A549 (cell line): ENCODE results near the gene KRTAP4-2. TPM values are rescaled to one million over a fixed set of nuclear protein-coding genes. Genes with fewer than 3 reads are reported as not detected.
"Not testable (repeated sequence)": the region's sequence is repeated elsewhere in the genome, so short reads cannot be mapped to it uniquely, and the experiment has no call there.

ENCODE experiments used
- ATAC-seq, 2 experiments: fragments of 200-7000 bp in 1 of 2; fragments of >200 bp in 1 of 2; cut with Nextera tagmentation in 1 of 2; cut with Tn5 transposase in 1 of 2; 3 replicates each; pipeline versions ENCODE4 v1.8.0 to v1.9.1; 2018 to 2020; ENCODE audit warnings: mild to moderate bottlenecking in 1 of 2, moderate library complexity in 1 of 2
- CTCF ChIA-PET: fragments of 300-600 bp; sonication (Branson Sonifier 250); formaldehyde crosslinking; extraction: SDS; loops from one replicate; lab custom pipeline; 2021; ENCODE audit warnings: antibody characterized with exemption, inconsistent platforms; lab: Yijun Ruan, JAX
- POLR2A ChIA-PET: fragments of 350-600 bp; formaldehyde crosslinking; extraction: SDS; loops from one replicate; lab custom pipeline; 2021; ENCODE audit warnings: antibody characterized with exemption, inconsistent platforms; lab: Yijun Ruan, JAX
- DNase-seq, 2 experiments: peaks; one replicate each; pipeline versions ENCODE4 v3.0.0 to v3.0.0-alpha.2; 2011 to 2016; ENCODE audit warnings: low read depth in 1 of 2, low spot score in 1 of 2
- FAIRE-seq: peaks from 2 replicates; lab custom pipeline; 2011; peaks lifted over from hg19 to GRCh38; lab: Jason Lieb, UNC
- H3K27ac ChIP-seq, 2 experiments: fragments of >200 bp; sonication (Bioruptor Twin); formaldehyde crosslinking; 3 replicates each; pipeline ENCODE4 v1.5.1; 2016 to 2017
- H3K4me1 ChIP-seq: fragments of >200 bp; sonication (Bioruptor Twin); formaldehyde crosslinking; 3 replicates; pipeline ENCODE4 v1.6.1; 2016
- H3K4me2 ChIP-seq: fragments of >200 bp; sonication (Bioruptor Twin); formaldehyde crosslinking; 3 replicates; pipeline ENCODE4 v1.6.1; 2016
- H3K4me3 ChIP-seq: fragments of >200 bp; sonication (Bioruptor Twin); formaldehyde crosslinking; 3 replicates; pipeline ENCODE4 v1.5.1; 2016
- H3K9me3 ChIP-seq: fragments of >200 bp; sonication (Bioruptor Twin); formaldehyde crosslinking; 3 replicates; pipeline ENCODE4 v1.6.1; 2016
- CHD2 ChIP-seq: fragments of 150-350 bp; IDR thresholded peaks from 2 replicates; pipeline ENCODE4 v1.6.1; 2014; ENCODE audit warnings: low read length; ENCODE audit not compliant: partially characterized antibody
- EHF ChIP-seq: fragments of 250-450 bp; sonication (Bioruptor Pico); IDR thresholded peaks from 2 replicates; pipeline ENCODE4 v1.5.0; 2020; ENCODE audit warnings: mild to moderate bottlenecking
- EP300 ChIP-seq, 2 experiments: fragments of >200 bp; sonication (Bioruptor Twin); formaldehyde crosslinking; IDR thresholded peaks; 2 replicates in 1 of 2; 3 replicates in 1 of 2; pipeline ENCODE4 v1.6.1; 2016 to 2017
- FOSL2 ChIP-seq, 2 experiments: fragments of 450-650 bp in 1 of 2; fragments of >200 bp in 1 of 2; sonication (Bioruptor Twin) in 1 of 2; formaldehyde crosslinking; IDR thresholded peaks; 2 replicates each; pipeline versions ENCODE4 v1.5.0 to v1.6.1; 2016 to 2020; ENCODE audit warnings: mild to moderate bottlenecking in 1 of 2, moderate library complexity in 1 of 2
- GATA3 ChIP-seq: IDR thresholded peaks from 2 replicates; pipeline ENCODE4 v1.6.1; 2012; ENCODE audit warnings: borderline replicate concordance
- HEYL ChIP-seq: fragments of 250-450 bp; sonication (Bioruptor Pico); IDR thresholded peaks from 2 replicates; pipeline ENCODE4 v1.8.0; 2021; ENCODE audit warnings: mild to moderate bottlenecking, moderate library complexity
- JUN ChIP-seq, 2 experiments: fragments of >200 bp; sonication (Bioruptor Twin); formaldehyde crosslinking; IDR thresholded peaks; 2 replicates in 1 of 2; 3 replicates in 1 of 2; pipeline ENCODE4 v1.6.1; 2016 to 2017
- KDM5A ChIP-seq: fragments of 200-600 bp; sonication (generic); IDR thresholded peaks from 2 replicates; pipeline ENCODE4 v1.6.1; 2016; ENCODE audit warnings: antibody characterized with exemption, mild to moderate bottlenecking
- MYC ChIP-seq: IDR thresholded peaks from 2 replicates; pipeline ENCODE4 v1.6.1; 2012; ENCODE audit warnings: mild to moderate bottlenecking, inconsistent platforms, low read length, improper control_type of control experiment, borderline replicate concordance
- NR3C1 ChIP-seq: fragments of >200 bp; sonication (Bioruptor Twin); formaldehyde crosslinking; IDR thresholded peaks from 3 replicates; pipeline ENCODE4 v1.6.1; 2017
- PHF8 ChIP-seq: fragments of 200-600 bp; sonication (generic); IDR thresholded peaks from 2 replicates; pipeline ENCODE4 v1.6.1; 2016; ENCODE audit warnings: low read depth, mild to moderate bottlenecking, antibody characterized with exemption, moderate library complexity, borderline replicate concordance
- RFX5 ChIP-seq: fragments of 450-650 bp; IDR thresholded peaks from 2 replicates; pipeline ENCODE4 v1.7.1; 2014; ENCODE audit warnings: antibody characterized with exemption, mild to moderate bottlenecking, moderate library complexity
- ZFP36 ChIP-seq: fragments of 450-650 bp; IDR thresholded peaks from 2 replicates; pipeline ENCODE4 v1.6.1; 2014; ENCODE audit warnings: borderline replicate concordance; ENCODE audit not compliant: partially characterized antibody
- ZNF302 ChIP-seq: fragments of 250-450 bp; sonication (Bioruptor Pico); IDR thresholded peaks from 2 replicates; pipeline ENCODE4 v1.9.0; 2021; ENCODE audit warnings: inconsistent platforms, mild to moderate bottlenecking, moderate library complexity
- WGBS: methylation state at CpG from one replicate; pipeline ENCODE4 v1.1.6; 2017; ENCODE audit errors: missing lambda C conversion rate; 5-methylcytosine and 5-hydroxymethylcytosine counted together
- polyA plus RNA-seq, 4 experiments: library from polyadenylated mRNA; depleted of rRNA in 3 of 4; stranded (reverse); fragments of >200 nt; fragmentation: RNase III in 1 of 4; extraction: RNeasy Plus Mini Kit Qiagen cat#74134 plus additional on column Dnase treatment in 1 of 4; gene quantifications; 2 replicates in 3 of 4; 3 replicates in 1 of 4; pipeline ENCODE4 v1.2.3, GENCODE V29; 2011 to 2017
- TF ChIP-seq, protein P1 (sequence below): IDR thresholded peaks from 2 replicates; pipeline ENCODE4 v1.6.1; 2012
- TF ChIP-seq, protein P2 (sequence below): fragments of 450-650 bp; IDR thresholded peaks from 2 replicates; pipeline ENCODE4 v1.6.1; 2014; ENCODE audit warnings: antibody characterized with exemption
- TF ChIP-seq, protein P3 (sequence below): fragments of >200 bp; sonication (Bioruptor Twin); formaldehyde crosslinking; IDR thresholded peaks from 3 replicates; pipeline ENCODE4 v1.5.1; 2016
- TF ChIP-seq, protein P4 (sequence below): fragments of >200 bp; sonication (Bioruptor Twin); formaldehyde crosslinking; IDR thresholded peaks from 3 replicates; pipeline ENCODE4 v1.6.1; 2016
- TF ChIP-seq, protein P5 (sequence below): fragments of 250-450 bp; sonication (Bioruptor Pico); IDR thresholded peaks from 2 replicates; pipeline ENCODE4 v1.5.0; 2021; ENCODE audit warnings: mild to moderate bottlenecking, moderate library complexity, borderline replicate concordance
- TF ChIP-seq, protein P6 (sequence below): IDR thresholded peaks from 2 replicates; pipeline ENCODE4 v1.6.1; 2012

The KRTAP4-2 gene
- polyA plus RNA-seq, 2 of the 4 experiments (the other 2 are of a cell fraction), result not detected

DNA sequence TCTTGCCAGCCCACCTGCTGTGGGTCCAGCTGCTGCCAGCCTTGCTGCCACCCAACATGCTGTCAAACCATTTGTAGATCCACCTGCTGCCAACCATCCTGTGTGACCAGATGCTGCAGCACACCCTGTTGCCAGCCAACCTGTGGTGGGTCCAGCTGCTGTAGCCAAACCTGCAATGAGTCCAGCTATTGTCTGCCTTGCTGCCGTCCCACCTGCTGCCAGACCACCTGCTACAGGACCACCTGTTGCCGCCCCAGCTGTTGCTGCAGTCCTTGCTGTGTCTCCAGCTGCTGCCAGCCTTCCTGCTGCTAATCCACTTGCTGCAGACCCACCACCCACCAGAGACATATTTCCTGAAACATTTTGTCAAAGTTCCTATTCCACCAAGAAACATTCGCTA lies 12.3 kb upstream of the KRTAP4-2 start:
- H3K27ac ChIP-seq, result no peak overlapping the region
- TF ChIP-seq EP300 (IDR thresholded peaks at IDR 0.05) (no peak), HEYL (CRISPR knock-in tag) (no peak), RFX5 (no peak), MYC (no peak), GATA3 (no peak), NR3C1 (no peak), CHD2 (no peak), PHF8 (no peak), EHF (no peak), ZFP36 (no peak), JUN (IDR thresholded peaks at IDR 0.05) (no peak), FOSL2 (IDR thresholded peaks at IDR 0.05) (no peak), FOSL2 (CRISPR knock-in tag; IDR thresholded peaks at IDR 0.05) (no peak), KDM5A (no peak), ZNF302 (CRISPR knock-in tag) (no peak)
- TF ChIP-seq, protein P1, sequence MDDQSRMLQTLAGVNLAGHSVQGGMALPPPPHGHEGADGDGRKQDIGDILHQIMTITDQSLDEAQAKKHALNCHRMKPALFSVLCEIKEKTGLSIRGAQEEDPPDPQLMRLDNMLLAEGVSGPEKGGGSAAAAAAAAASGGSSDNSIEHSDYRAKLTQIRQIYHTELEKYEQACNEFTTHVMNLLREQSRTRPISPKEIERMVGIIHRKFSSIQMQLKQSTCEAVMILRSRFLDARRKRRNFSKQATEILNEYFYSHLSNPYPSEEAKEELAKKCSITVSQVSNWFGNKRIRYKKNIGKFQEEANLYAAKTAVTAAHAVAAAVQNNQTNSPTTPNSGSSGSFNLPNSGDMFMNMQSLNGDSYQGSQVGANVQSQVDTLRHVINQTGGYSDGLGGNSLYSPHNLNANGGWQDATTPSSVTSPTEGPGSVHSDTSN, result no peak
- TF ChIP-seq, protein P2, sequence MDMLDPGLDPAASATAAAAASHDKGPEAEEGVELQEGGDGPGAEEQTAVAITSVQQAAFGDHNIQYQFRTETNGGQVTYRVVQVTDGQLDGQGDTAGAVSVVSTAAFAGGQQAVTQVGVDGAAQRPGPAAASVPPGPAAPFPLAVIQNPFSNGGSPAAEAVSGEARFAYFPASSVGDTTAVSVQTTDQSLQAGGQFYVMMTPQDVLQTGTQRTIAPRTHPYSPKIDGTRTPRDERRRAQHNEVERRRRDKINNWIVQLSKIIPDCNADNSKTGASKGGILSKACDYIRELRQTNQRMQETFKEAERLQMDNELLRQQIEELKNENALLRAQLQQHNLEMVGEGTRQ, result no peak
- TF ChIP-seq, protein P3, sequence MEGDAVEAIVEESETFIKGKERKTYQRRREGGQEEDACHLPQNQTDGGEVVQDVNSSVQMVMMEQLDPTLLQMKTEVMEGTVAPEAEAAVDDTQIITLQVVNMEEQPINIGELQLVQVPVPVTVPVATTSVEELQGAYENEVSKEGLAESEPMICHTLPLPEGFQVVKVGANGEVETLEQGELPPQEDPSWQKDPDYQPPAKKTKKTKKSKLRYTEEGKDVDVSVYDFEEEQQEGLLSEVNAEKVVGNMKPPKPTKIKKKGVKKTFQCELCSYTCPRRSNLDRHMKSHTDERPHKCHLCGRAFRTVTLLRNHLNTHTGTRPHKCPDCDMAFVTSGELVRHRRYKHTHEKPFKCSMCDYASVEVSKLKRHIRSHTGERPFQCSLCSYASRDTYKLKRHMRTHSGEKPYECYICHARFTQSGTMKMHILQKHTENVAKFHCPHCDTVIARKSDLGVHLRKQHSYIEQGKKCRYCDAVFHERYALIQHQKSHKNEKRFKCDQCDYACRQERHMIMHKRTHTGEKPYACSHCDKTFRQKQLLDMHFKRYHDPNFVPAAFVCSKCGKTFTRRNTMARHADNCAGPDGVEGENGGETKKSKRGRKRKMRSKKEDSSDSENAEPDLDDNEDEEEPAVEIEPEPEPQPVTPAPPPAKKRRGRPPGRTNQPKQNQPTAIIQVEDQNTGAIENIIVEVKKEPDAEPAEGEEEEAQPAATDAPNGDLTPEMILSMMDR, result no peak
- TF ChIP-seq, protein P4, sequence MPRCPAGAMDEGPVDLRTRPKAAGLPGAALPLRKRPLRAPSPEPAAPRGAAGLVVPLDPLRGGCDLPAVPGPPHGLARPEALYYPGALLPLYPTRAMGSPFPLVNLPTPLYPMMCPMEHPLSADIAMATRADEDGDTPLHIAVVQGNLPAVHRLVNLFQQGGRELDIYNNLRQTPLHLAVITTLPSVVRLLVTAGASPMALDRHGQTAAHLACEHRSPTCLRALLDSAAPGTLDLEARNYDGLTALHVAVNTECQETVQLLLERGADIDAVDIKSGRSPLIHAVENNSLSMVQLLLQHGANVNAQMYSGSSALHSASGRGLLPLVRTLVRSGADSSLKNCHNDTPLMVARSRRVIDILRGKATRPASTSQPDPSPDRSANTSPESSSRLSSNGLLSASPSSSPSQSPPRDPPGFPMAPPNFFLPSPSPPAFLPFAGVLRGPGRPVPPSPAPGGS, result no peak
- TF ChIP-seq, protein P5, sequence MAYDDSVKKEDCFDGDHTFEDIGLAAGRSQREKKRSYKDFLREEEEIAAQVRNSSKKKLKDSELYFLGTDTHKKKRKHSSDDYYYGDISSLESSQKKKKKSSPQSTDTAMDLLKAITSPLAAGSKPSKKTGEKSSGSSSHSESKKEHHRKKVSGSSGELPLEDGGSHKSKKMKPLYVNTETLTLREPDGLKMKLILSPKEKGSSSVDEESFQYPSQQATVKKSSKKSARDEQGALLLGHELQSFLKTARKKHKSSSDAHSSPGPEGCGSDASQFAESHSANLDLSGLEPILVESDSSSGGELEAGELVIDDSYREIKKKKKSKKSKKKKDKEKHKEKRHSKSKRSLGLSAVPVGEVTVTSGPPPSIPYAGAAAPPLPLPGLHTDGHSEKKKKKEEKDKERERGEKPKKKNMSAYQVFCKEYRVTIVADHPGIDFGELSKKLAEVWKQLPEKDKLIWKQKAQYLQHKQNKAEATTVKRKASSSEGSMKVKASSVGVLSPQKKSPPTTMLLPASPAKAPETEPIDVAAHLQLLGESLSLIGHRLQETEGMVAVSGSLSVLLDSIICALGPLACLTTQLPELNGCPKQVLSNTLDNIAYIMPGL (CRISPR knock-in tag), result no peak
- TF ChIP-seq, protein P6, sequence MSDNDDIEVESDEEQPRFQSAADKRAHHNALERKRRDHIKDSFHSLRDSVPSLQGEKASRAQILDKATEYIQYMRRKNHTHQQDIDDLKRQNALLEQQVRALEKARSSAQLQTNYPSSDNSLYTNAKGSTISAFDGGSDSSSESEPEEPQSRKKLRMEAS, result no peak
- DNase-seq (no peak), FAIRE-seq (no peak), ATAC-seq (no peak; a peak in 1 of 6 replicates)
- no peaks in the 10 kb centered on the region for H3K9me3 ChIP-seq
- 77% methylated on average over 2 of the region's 3 CpGs for WGBS
- H3K4me3 ChIP-seq, result no peak overlapping the region
- ChIA-PET POLR2A (no interaction called here), CTCF (no interaction called here)
- no peaks in the 10 kb centered on the region for H3K4me1 ChIP-seq
- H3K4me2 ChIP-seq, result no peak overlapping the region

DNA sequence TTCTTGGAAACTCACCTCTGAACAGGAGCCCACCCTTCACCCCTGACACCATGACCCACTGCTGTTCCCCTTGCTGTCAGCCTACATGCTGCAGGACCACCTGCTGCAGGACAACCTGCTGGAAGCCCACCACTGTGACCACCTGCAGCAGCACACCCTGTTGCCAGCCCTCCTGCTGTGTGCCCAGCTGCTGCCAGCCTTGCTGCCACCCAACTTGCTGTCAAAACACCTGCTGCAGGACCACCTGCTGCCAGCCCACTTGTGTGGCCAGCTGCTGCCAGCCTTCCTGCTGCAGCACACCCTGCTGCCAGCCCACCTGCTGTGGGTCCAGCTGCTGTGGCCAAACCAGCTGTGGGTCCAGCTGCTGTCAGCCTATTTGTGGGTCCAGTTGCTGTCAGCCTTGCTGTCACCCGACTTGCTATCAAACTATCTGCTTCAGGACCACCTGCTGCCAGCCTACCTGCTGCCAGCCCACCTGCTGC lies 11.9 kb upstream of the KRTAP4-2 start, which contains the start of gene KRTAP9-1:
KRTAP9-1 (plus strand) TSS at position 51 of the 482 bp plus-strand sequence; CDS start at position 51, 0 bp downstream.
- H3K4me2 ChIP-seq, H3K9me3 ChIP-seq, H3K4me3 ChIP-seq, POLR2A ChIA-PET, H3K4me1 ChIP-seq, CTCF ChIA-PET, ATAC-seq, H3K27ac ChIP-seq, DNase-seq, FAIRE-seq: not testable (repeated sequence)
- WGBS, result 33% methylated on average over 1 of the region's 1 CpG
